CD14-positive monocyte (primary cell): Measurements from ENCODE around the gene LILRB3. TPM values are rescaled to one million over a fixed set of nuclear protein-coding genes. Genes with fewer than 3 reads are reported as not detected.

Source experiments
- DNase-seq, 3 donors: peaks; one replicate each; pipeline ENCODE4 v3.0.0-alpha.2; 2011 to 2022
- H2AFZ ChIP-seq: 2 replicates; pipeline ENCODE4 v1.6.0; 2012; ENCODE audit warnings: mild to moderate bottlenecking, low read depth, low read length, inconsistent platforms; ENCODE audit not compliant: insufficient read depth, poor library complexity, severe bottlenecking
- H3K27ac ChIP-seq, 2 donors: 1 replicate in 1 of 2; 2 replicates in 1 of 2; pipeline ENCODE4 v1.5.1; 2012 to 2013; ENCODE audit warnings: low read length in 2 of 2, control low read depth in 1 of 2, inconsistent platforms in 1 of 2, low read depth in 1 of 2, mild to moderate bottlenecking in 1 of 2
- H3K27me3 ChIP-seq, 2 donors: one replicate each; pipeline versions ENCODE4 v1.6.0 to v1.6.1; 2011 to 2013; ENCODE audit warnings: low read length in 2 of 2; ENCODE audit not compliant: control insufficient read depth in 2 of 2, insufficient read depth in 2 of 2
- H3K36me3 ChIP-seq, 2 donors: replicated peaks in 1 of 2; 1 replicate in 1 of 2; 2 replicates in 1 of 2; pipeline versions ENCODE4 v1.5.1 to v1.6.1; 2012 to 2013; ENCODE audit warnings: low read length in 2 of 2, control low read depth in 1 of 2, inconsistent platforms in 1 of 2, mild to moderate bottlenecking in 1 of 2; ENCODE audit not compliant: insufficient read depth in 2 of 2, control insufficient read depth in 1 of 2
- H3K4me1 ChIP-seq, 2 donors: 1 replicate in 1 of 2; 2 replicates in 1 of 2; pipeline versions ENCODE4 v1.5.1 to v1.6.1; 2012 to 2013; ENCODE audit warnings: low read length in 2 of 2, control low read depth in 1 of 2, inconsistent platforms in 1 of 2, mild to moderate bottlenecking in 1 of 2, moderate library complexity in 1 of 2; ENCODE audit not compliant: insufficient read depth in 2 of 2, control insufficient read depth in 1 of 2
- H3K4me2 ChIP-seq: replicated peaks from 2 replicates; pipeline ENCODE3; 2012; ENCODE audit warnings: low read length, moderate library complexity, mild to moderate bottlenecking; ENCODE audit not compliant: poor library complexity, severe bottlenecking; ENCODE audit errors: extremely low read depth
- H3K4me3 ChIP-seq, 3 experiments: fragments of 200-600 bp in 1 of 3; sonication (generic) in 1 of 3; replicated peaks in 1 of 3; 1 replicate in 2 of 3; 2 replicates in 1 of 3; pipeline ENCODE4 v1.5.1; 2011 to 2013; ENCODE audit warnings: low read length in 3 of 3, mild to moderate bottlenecking in 3 of 3, control low read depth in 2 of 3, low read depth in 2 of 3, inconsistent platforms in 1 of 3, moderate library complexity in 1 of 3
- H3K79me2 ChIP-seq: 2 replicates; pipeline ENCODE4 v1.6.0; 2012; ENCODE audit warnings: mild to moderate bottlenecking, control low read depth, inconsistent platforms, low read length, moderate library complexity; ENCODE audit not compliant: insufficient read depth
- H3K9ac ChIP-seq: 2 replicates; pipeline ENCODE4 v1.6.0; 2017; ENCODE audit warnings: low read length, mild to moderate bottlenecking; ENCODE audit not compliant: insufficient read depth, poor library complexity, severe bottlenecking
- H3K9me3 ChIP-seq, 2 donors: replicated peaks in 1 of 2; 1 replicate in 1 of 2; 2 replicates in 1 of 2; pipeline versions ENCODE4 v1.5.1 to v1.6.1; 2012 to 2013; ENCODE audit warnings: low read length in 2 of 2, control low read depth in 1 of 2; ENCODE audit not compliant: control insufficient read depth in 1 of 2, insufficient read depth in 1 of 2
- H4K20me1 ChIP-seq: 2 replicates; pipeline ENCODE4 v1.6.0; 2012; ENCODE audit warnings: mild to moderate bottlenecking, low read length, control low read depth, moderate library complexity; ENCODE audit not compliant: insufficient read depth
- H3K27ac Mint-ChIP-seq, 7 donors: one replicate each; pipeline ENCODE4 v1.8.0; 2020; ENCODE audit warnings: mild to moderate bottlenecking in 7 of 7, mixed read lengths in 7 of 7, moderate library complexity in 6 of 7, inconsistent platforms in 2 of 7
- H3K27me3 Mint-ChIP-seq, 3 donors: one replicate each; pipeline ENCODE4 v1.8.0; 2021 to 2022; ENCODE audit warnings: low read depth in 3 of 3, mild to moderate bottlenecking in 3 of 3, mixed read lengths in 3 of 3, moderate library complexity in 3 of 3, inconsistent platforms in 1 of 3
- H3K36me3 Mint-ChIP-seq, 2 donors: one replicate each; pipeline ENCODE4 v1.8.0; 2020; ENCODE audit warnings: mixed read lengths in 2 of 2, inconsistent platforms in 1 of 2, mild to moderate bottlenecking in 1 of 2
- H3K4me1 Mint-ChIP-seq: one replicate; pipeline ENCODE4 v1.8.0; 2020; ENCODE audit warnings: mild to moderate bottlenecking, mixed read lengths
- H3K4me3 Mint-ChIP-seq, 2 donors: one replicate each; pipeline ENCODE4 v1.8.0; 2020; ENCODE audit warnings: mild to moderate bottlenecking in 2 of 2, mixed read lengths in 2 of 2, moderate library complexity in 1 of 2
- H3K9me3 Mint-ChIP-seq, 7 donors: one replicate each; pipeline ENCODE4 v1.8.0; 2020 to 2022; ENCODE audit warnings: mixed read lengths in 7 of 7, mild to moderate bottlenecking in 6 of 7, moderate library complexity in 6 of 7, inconsistent platforms in 2 of 7
- WGBS: methylation state at CpG from one replicate; pipeline ENCODE4 v1.1.5; 2013; ENCODE audit warnings: missing lambda C conversion rate; ENCODE audit not compliant: insufficient coverage; 5-methylcytosine and 5-hydroxymethylcytosine counted together
- intact Hi-C, 2 donors: fragments of 100-400 bp; cut with micrococcal nuclease; formaldehyde crosslinking; loops; one replicate each; pipeline versions ENCODE4 v1.15.0 to v1.15.1; 2023
- polyA plus RNA-seq, 3 donors: library from polyadenylated mRNA; depleted of rRNA in 1 of 3; unstranded in 2 of 3; stranded (reverse) in 1 of 3; fragments of 300-500 nt in 2 of 3; fragments of >200 nt in 1 of 3; fragmentation: Illumina TruSeq in 2 of 3; gene quantifications; 1 replicate in 2 of 3; 2 replicates in 1 of 3; pipeline ENCODE4 v1.2.3, GENCODE V29; 2012 to 2021
- TF ChIP-seq, protein P1 (sequence below): fragments of 200-600 bp; IDR thresholded peaks from one replicate; pipeline ENCODE4 v1.8.0; 2022; ENCODE audit warnings: antibody characterized with exemption, mild to moderate bottlenecking

LILRB3 gene
- polyA plus RNA-seq, 3 donors: 62.9 to 455 (median 104) TPM

DNA sequence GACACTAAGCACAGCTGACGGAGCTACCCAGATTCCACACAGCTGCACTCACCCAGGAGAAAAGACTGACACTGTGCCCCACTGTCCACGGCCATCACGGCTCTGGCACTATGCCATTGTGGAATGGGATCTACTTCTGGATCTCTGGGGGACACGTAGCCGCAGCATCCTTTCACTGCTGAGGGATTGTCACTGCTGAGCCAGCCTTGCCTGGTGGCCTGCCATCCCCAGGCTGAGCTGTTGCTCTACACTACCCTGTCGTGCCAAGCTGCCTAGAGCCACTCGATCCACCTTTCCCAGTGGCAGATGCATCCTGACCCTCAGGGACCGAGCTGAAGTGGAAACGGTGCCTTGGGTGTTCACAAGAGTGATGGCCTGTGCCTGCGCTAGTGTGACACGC lies 39.3 kb upstream of the LILRB3 start:
- no peak overlapping the region for H3K4me3 ChIP-seq
- H3K79me2 ChIP-seq: no peaks in the 10 kb centered on the region
- intact Hi-C loops: loop anchor here in 1 of 2 donors (10.0 kb wide), 1 partner anchor 53 kb away; the partner anchor contains the start of gene LILRA5
- 94% methylated on average over 8 of the region's 11 CpGs for WGBS
- TF ChIP-seq, protein P1, sequence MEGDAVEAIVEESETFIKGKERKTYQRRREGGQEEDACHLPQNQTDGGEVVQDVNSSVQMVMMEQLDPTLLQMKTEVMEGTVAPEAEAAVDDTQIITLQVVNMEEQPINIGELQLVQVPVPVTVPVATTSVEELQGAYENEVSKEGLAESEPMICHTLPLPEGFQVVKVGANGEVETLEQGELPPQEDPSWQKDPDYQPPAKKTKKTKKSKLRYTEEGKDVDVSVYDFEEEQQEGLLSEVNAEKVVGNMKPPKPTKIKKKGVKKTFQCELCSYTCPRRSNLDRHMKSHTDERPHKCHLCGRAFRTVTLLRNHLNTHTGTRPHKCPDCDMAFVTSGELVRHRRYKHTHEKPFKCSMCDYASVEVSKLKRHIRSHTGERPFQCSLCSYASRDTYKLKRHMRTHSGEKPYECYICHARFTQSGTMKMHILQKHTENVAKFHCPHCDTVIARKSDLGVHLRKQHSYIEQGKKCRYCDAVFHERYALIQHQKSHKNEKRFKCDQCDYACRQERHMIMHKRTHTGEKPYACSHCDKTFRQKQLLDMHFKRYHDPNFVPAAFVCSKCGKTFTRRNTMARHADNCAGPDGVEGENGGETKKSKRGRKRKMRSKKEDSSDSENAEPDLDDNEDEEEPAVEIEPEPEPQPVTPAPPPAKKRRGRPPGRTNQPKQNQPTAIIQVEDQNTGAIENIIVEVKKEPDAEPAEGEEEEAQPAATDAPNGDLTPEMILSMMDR: no peak
- H3K4me1 ChIP-seq: peaks cover 10 to 17% of the 10 kb centered on the region in 2 donors
- Mint-ChIP-seq H3K36me3 (no peaks in the 10 kb centered on the region), H3K27ac (no peak overlapping the region), H3K4me3 (no peak overlapping the region), H3K27me3 (peaks cover 1 to 6% (median 5%) of the 10 kb centered on the region in 3 donors), H3K4me1 (peaks cover 20% of the 10 kb centered on the region), H3K9me3 (no peaks in the 10 kb centered on the region)
- no peaks in the 10 kb centered on the region for H3K27me3 ChIP-seq
- no peaks in the 10 kb centered on the region for H3K9me3 ChIP-seq
- no peak for DNase-seq
- no peaks in the 10 kb centered on the region for H3K36me3 ChIP-seq
- no peak overlapping the region for H3K9ac ChIP-seq
- no peak overlapping the region for H3K27ac ChIP-seq
- H3K4me2 ChIP-seq: no peak overlapping the region
- H4K20me1 ChIP-seq: no peaks in the 10 kb centered on the region
- H2AFZ ChIP-seq: no peak overlapping the region

DNA sequence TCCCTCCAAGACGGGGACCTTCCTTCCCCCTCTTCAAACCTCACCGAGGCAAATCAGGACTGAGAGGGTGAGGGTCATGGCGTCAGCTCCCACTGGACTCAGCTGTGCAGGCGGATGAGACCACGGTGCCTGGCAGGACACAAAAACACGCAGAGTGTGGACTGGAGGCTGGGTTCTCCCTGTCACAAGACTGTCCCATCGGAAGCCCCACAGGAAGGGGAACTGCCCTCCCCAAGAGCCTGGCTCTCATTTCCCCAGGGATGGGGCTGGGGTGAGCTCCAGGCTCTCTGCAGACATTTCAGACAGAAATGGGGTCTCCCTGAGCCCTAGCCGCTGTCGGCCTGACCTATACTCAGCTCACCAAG lies 34.3 kb upstream of the LILRB3 start, which contains the start of gene LILRB5:
LILRB5 (minus strand) TSS at position 158 of the 365 bp plus-strand sequence; CDS start at position 78, 80 bp downstream.
- Histone ChIP-seq H3K4me2 (no peak within 1 kb of the TSS), H3K4me3 (no peak within 1 kb of the TSS), H2AFZ (peak within 1 kb of the TSS; percentile 35), H3K9ac (no peak within 1 kb of the TSS), H3K9me3 (no peaks in the 10 kb centered on the region), H3K79me2 (no peaks in the 10 kb centered on the region), H3K4me1 (peaks cover 10 to 22% of the 10 kb centered on the region in 2 donors), H4K20me1 (no peaks in the 10 kb centered on the region), H3K27ac (no peak within 1 kb of the TSS), H3K36me3 (no peaks in the 10 kb centered on the region), H3K27me3 (peaks cover 0 to 5% of the 10 kb centered on the region in 2 donors)
- TF ChIP-seq, protein P1: no peak
- H3K9me3 Mint-ChIP-seq: no peaks in the 10 kb centered on the region
- peaks cover 20% of the 10 kb centered on the region for H3K4me1 Mint-ChIP-seq
- no peak for DNase-seq
- H3K4me3 Mint-ChIP-seq: peak within 1 kb of the TSS in 1 of 2 donors; percentile 52
- peaks cover 16 to 18% (median 18%) of the 10 kb centered on the region in 3 donors for H3K27me3 Mint-ChIP-seq
- intact Hi-C loops: loop anchor here in 1 of 2 donors (5.0 kb wide), 1 partner anchor 35 kb away; no protein-coding TSS in a partner anchor
- peak within 1 kb of the TSS in 3 of 7 donors; percentile 7 to 70 (median 8) for H3K27ac Mint-ChIP-seq
- WGBS: 59% methylated on average over 5 of the region's 9 CpGs
- no peaks in the 10 kb centered on the region for H3K36me3 Mint-ChIP-seq
